ENCODE results near the gene PABPC3.

The PABPC3 gene

GRCh38 chr13:25116044-25116443 is 20.1 kb downstream of the PABPC3 start:
- H4K20me1 ChIP-seq (ENCODE audit: insufficient read depth, low read length) = no peaks in the 10 kb centered on the region
- TF ChIP-seq EZH2phosphoT487 (IDR thresholded peaks at IDR 0.05; ENCODE audit: low read depth) (no peak), CTCF (IDR thresholded peaks at IDR 0.05; ENCODE audit: low read depth, low read length) (no peak)
- no peaks in the 10 kb centered on the region for H3K9me3 ChIP-seq (ENCODE audit: insufficient read depth, low read length)
- H3K4me3 ChIP-seq (ENCODE audit: low read length) = no peak overlapping the region
- H3K36me3 ChIP-seq (replicated peaks; ENCODE audit: low read depth, low read length) = no peaks in the 10 kb centered on the region
- no peak overlapping the region for H2AFZ ChIP-seq (ENCODE audit: low read depth, low read length)
- H3K27me3 ChIP-seq (ENCODE audit: low read depth, low read length) = no peaks in the 10 kb centered on the region
- no peak overlapping the region for H3K9ac ChIP-seq (ENCODE audit: low read length)
- peaks cover 55% of the 10 kb centered on the region for H3K4me1 ChIP-seq (ENCODE audit: low read length)
- H3K79me2 ChIP-seq (ENCODE audit: low read length) = no peaks in the 10 kb centered on the region
- H3K4me2 ChIP-seq (ENCODE audit: low read length) = no peak overlapping the region
- no peak overlapping the region for H3K27ac ChIP-seq (ENCODE audit: low read length)

GRCh38 chr13:25117312-25117711 is 21.4 kb downstream of the PABPC3 start:
- Histone ChIP-seq H4K20me1 (ENCODE audit: insufficient read depth, low read length) (no peaks in the 10 kb centered on the region), H3K36me3 (replicated peaks; ENCODE audit: low read depth, low read length) (peaks cover 9% of the 10 kb centered on the region), H2AFZ (ENCODE audit: low read depth, low read length) (peak overlapping the region; percentile 65), H3K27ac (ENCODE audit: low read length) (peak overlapping the region; percentile 76), H3K79me2 (ENCODE audit: low read length) (no peaks in the 10 kb centered on the region), H3K4me2 (ENCODE audit: low read length) (peak overlapping the region; percentile 61), H3K4me1 (ENCODE audit: low read length) (peaks cover 49% of the 10 kb centered on the region), H3K9ac (ENCODE audit: low read length) (no peak overlapping the region), H3K27me3 (ENCODE audit: low read depth, low read length) (no peaks in the 10 kb centered on the region), H3K4me3 (ENCODE audit: low read length) (no peak overlapping the region), H3K9me3 (ENCODE audit: insufficient read depth, low read length) (no peaks in the 10 kb centered on the region)
- TF ChIP-seq CTCF (IDR thresholded peaks at IDR 0.05; ENCODE audit: low read depth, low read length) (no peak), EZH2phosphoT487 (IDR thresholded peaks at IDR 0.05; ENCODE audit: low read depth) (no peak)

- H3K9ac ChIP-seq (ENCODE audit: low read length) = peak overlapping the region; percentile 24
- H3K9me3 ChIP-seq (ENCODE audit: insufficient read depth, low read length) = no peaks in the 10 kb centered on the region
- TF ChIP-seq CTCF (IDR thresholded peaks at IDR 0.05; ENCODE audit: low read depth, low read length) (no peak), EZH2phosphoT487 (IDR thresholded peaks at IDR 0.05; ENCODE audit: low read depth) (no peak)
- H3K36me3 ChIP-seq (replicated peaks; ENCODE audit: low read depth, low read length) = peaks cover 11% of the 10 kb centered on the region
- H3K27ac ChIP-seq (ENCODE audit: low read length) = peak overlapping the region; percentile 76
- H3K4me3 ChIP-seq (ENCODE audit: low read length) = peak overlapping the region; percentile 30
- H3K79me2 ChIP-seq (ENCODE audit: low read length) = no peaks in the 10 kb centered on the region
- H3K4me1 ChIP-seq (ENCODE audit: low read length) = peaks cover 49% of the 10 kb centered on the region
- no peaks in the 10 kb centered on the region for H4K20me1 ChIP-seq (ENCODE audit: insufficient read depth, low read length)
- peak overlapping the region; percentile 61 for H3K4me2 ChIP-seq (ENCODE audit: low read length)
- peak overlapping the region; percentile 65 for H2AFZ ChIP-seq (ENCODE audit: low read depth, low read length)
- H3K27me3 ChIP-seq (ENCODE audit: low read depth, low read length) = no peaks in the 10 kb centered on the region
These were observed 22.5 kb downstream of the PABPC3 start for GRCh38 chr13:25118378-25118905.

- Histone ChIP-seq H4K20me1 (ENCODE audit: insufficient read depth, low read length) (no peaks in the 10 kb centered on the region), H3K4me2 (ENCODE audit: low read length) (peak overlapping the region; percentile 26; the same call in 1 of the 2 replicates), H3K36me3 (replicated peaks; ENCODE audit: low read depth, low read length) (peaks cover 4% of the 10 kb centered on the region), H3K9ac (ENCODE audit: low read length) (no peak overlapping the region), H3K9me3 (ENCODE audit: insufficient read depth, low read length) (no peaks in the 10 kb centered on the region; the same call in none of the 2 replicates), H3K79me2 (ENCODE audit: low read length) (no peaks in the 10 kb centered on the region), H3K4me1 (ENCODE audit: low read length) (peaks cover 13% of the 10 kb centered on the region), H3K4me3 (ENCODE audit: low read length) (no peak overlapping the region), H3K27me3 (ENCODE audit: low read depth, low read length) (no peaks in the 10 kb centered on the region), H3K27ac (ENCODE audit: low read length) (no peak overlapping the region), H2AFZ (ENCODE audit: low read depth, low read length) (peak overlapping the region; percentile 4; the same call in 1 of the 2 replicates)
- TF ChIP-seq EZH2phosphoT487 (IDR thresholded peaks at IDR 0.05; ENCODE audit: low read depth) = no peak
- no peak for TF ChIP-seq CTCF (IDR thresholded peaks at IDR 0.05; ENCODE audit: low read depth, low read length)
These were observed 35.0 kb downstream of the PABPC3 start for GRCh38 chr13:25130944-25131343.

Measured in OCI-LY3 (cell line).